AG20443 (cell line): Measurements from ENCODE around the gene TMEM178B.

Source experiments
- DNase-seq: peaks from one replicate; pipeline ENCODE4 v3.0.0; 2012; ENCODE audit warnings: low spot score, mixed read lengths

Gene TMEM178B

GRCh38 chr7:141431140-141431479, 357.2 kb downstream of the TMEM178B start:
- no peak for DNase-seq

- no peak for DNase-seq
Observed at GRCh38 chr7:141431711-141432110, 357.8 kb downstream of the TMEM178B start.

GRCh38 chr7:141433698-141434097, 359.8 kb downstream of the TMEM178B start:
- DNase-seq: no peak

GRCh38 chr7:141436139-141436538, 362.3 kb downstream of the TMEM178B start:
- DNase-seq: no peak

- no peak for DNase-seq
Observed at GRCh38 chr7:141436575-141437075, 362.8 kb downstream of the TMEM178B start.

GRCh38 chr7:141439164-141439563, 365.3 kb downstream of the TMEM178B start:
- no peak for DNase-seq

- no peak for DNase-seq
Observed at GRCh38 chr7:141439776-141440175, 365.9 kb downstream of the TMEM178B start.

- DNase-seq: no peak
Observed at GRCh38 chr7:141441837-141442627, 368.2 kb downstream of the TMEM178B start.

GRCh38 chr7:141442781-141443180, 368.9 kb downstream of the TMEM178B start:
- DNase-seq: no peak

- no peak for DNase-seq
Observed at GRCh38 chr7:141444961-141445360, 371.1 kb downstream of the TMEM178B start.

GRCh38 chr7:141451232-141451631, 377.4 kb downstream of the TMEM178B start:
- no peak for DNase-seq

- no peak for DNase-seq
Observed at GRCh38 chr7:141452911-141453310, 379.0 kb downstream of the TMEM178B start.

GRCh38 chr7:141454338-141454737, 380.5 kb downstream of the TMEM178B start:
- DNase-seq: no peak

GRCh38 chr7:141455723-141456122, 381.9 kb downstream of the TMEM178B start:
- DNase-seq: no peak

- DNase-seq: no peak
Observed at GRCh38 chr7:141456298-141456697, 382.4 kb downstream of the TMEM178B start.

- no peak for DNase-seq
Observed at GRCh38 chr7:141456711-141457110, 382.8 kb downstream of the TMEM178B start.

- no peak for DNase-seq
Observed at GRCh38 chr7:141460781-141461715, 387.2 kb downstream of the TMEM178B start.

- no peak for DNase-seq
Observed at GRCh38 chr7:141461924-141462323, 388.1 kb downstream of the TMEM178B start.

GRCh38 chr7:141462958-141463357, 389.1 kb downstream of the TMEM178B start:
- DNase-seq: no peak

GRCh38 chr7:141463986-141464385, 390.1 kb downstream of the TMEM178B start:
- no peak for DNase-seq

- no peak for DNase-seq
Observed at GRCh38 chr7:141464551-141464950, 390.7 kb downstream of the TMEM178B start.

- DNase-seq: no peak
Observed at GRCh38 chr7:141466151-141466904, 392.5 kb downstream of the TMEM178B start.
